ENCODE results near the gene TNFRSF12A.

GRCh38 chr16:2996298-2996697, 23.9 kb upstream of the TNFRSF12A start:
- TF ChIP-seq CTCF (IDR thresholded peaks at IDR 0.05) (no peak), POLR2AphosphoS5 (IDR thresholded peaks at IDR 0.05; ENCODE audit: insufficient read depth in 1 of 2, low read depth in 1 of 2) (no peak)

All from vagina (tissue), 2 donors.